BLaER1 treated with 17β-estradiol and CSF1 and Interleukin-3, amounts not matched to agents 10 nM and 100 nM (cell line): ENCODE measurements around the gene ATP8B3.

Source experiments
- H3K27ac ChIP-seq, 11 experiments: shearing (Covaris generic); formaldehyde crosslinking; 2 replicates each; pipeline ENCODE4 v1.8.1; 2022
- H3K27me3 ChIP-seq, 11 experiments: shearing (Covaris generic); formaldehyde crosslinking; 2 replicates each; pipeline ENCODE4 v1.8.1; 2022
- H3K36me3 ChIP-seq, 11 experiments: shearing (Covaris generic); formaldehyde crosslinking; 2 replicates each; pipeline ENCODE4 v1.8.1; 2022
- H3K4me1 ChIP-seq, 10 experiments: shearing (Covaris generic); formaldehyde crosslinking; 2 replicates each; pipeline ENCODE4 v1.8.1; 2022
- H3K4me2 ChIP-seq, 11 experiments: shearing (Covaris generic); formaldehyde crosslinking; 2 replicates each; pipeline ENCODE4 v1.8.1; 2022
- H3K4me3 ChIP-seq, 10 experiments: shearing (Covaris generic); formaldehyde crosslinking; 2 replicates each; pipeline ENCODE4 v1.8.1; 2022
- H3K9ac ChIP-seq, 11 experiments: shearing (Covaris generic); formaldehyde crosslinking; 2 replicates each; pipeline ENCODE4 v1.8.1; 2022
- H3K9me3 ChIP-seq, 11 experiments: shearing (Covaris generic); formaldehyde crosslinking; replicated peaks in 1 of 11; 2 replicates each; pipeline ENCODE4 v1.8.1; 2022
- H4K20me1 ChIP-seq, 11 experiments: shearing (Covaris generic); formaldehyde crosslinking; 2 replicates each; pipeline ENCODE4 v1.8.1; 2022
- Cebpa-rat ChIP-seq, 11 experiments: shearing (Covaris generic); IDR thresholded peaks; 2 replicates each; pipeline ENCODE4 v1.8.1; 2022

The ATP8B3 gene

DNA sequence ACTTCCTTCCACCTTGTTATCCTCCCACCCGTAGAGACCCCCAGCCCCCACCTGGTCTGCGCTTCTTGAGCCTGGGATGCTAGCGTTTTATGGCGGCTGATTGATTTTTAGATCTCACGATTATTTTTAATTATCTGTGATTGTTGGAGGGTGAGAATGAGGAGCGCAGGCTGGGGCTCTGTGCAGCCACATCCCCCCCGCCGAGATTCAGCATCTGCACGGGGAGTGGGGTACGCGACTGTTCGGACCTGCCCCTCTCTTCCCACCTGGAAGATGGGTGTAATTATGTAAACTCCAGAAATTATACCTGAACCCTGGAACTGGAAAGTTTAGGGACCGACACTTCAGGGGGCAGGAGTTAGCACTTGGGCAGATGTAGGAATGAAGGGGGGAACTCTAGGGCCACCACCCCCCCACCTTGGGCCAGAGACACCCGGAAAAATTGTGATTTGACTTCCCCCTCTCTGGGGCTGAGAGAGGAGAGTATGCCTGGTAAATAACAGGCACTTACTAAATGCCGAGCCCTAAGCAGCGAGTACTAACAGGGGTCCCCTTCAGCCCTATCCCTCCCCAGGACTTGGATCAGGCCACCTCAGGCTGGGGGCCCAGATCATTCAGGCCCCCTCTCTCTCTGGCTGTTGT is 60.6 kb downstream of the ATP8B3 start:
- Histone ChIP-seq H3K27me3 (peaks cover 99 to 100% (median 100%) of the 10 kb centered on the region in 11 experiments), H3K9me3 (no peaks in the 10 kb centered on the region), H4K20me1 (peaks cover 0 to 95% (median 88%) of the 10 kb centered on the region in 11 experiments; a peak in 20 of 22 replicates), H3K9ac (no peak overlapping the region), H3K4me2 (peak overlapping the region in 6 of 11 experiments; percentile 15 to 48 (median 36); a peak in 7 of 22 replicates), H3K4me1 (peaks cover 56 to 74% (median 67%) of the 10 kb centered on the region in 10 experiments), H3K4me3 (no peak overlapping the region), H3K27ac (no peak overlapping the region), H3K36me3 (no peaks in the 10 kb centered on the region)
- no peak for TF ChIP-seq Cebpa-rat (IDR thresholded peaks at IDR 0.05)

DNA sequence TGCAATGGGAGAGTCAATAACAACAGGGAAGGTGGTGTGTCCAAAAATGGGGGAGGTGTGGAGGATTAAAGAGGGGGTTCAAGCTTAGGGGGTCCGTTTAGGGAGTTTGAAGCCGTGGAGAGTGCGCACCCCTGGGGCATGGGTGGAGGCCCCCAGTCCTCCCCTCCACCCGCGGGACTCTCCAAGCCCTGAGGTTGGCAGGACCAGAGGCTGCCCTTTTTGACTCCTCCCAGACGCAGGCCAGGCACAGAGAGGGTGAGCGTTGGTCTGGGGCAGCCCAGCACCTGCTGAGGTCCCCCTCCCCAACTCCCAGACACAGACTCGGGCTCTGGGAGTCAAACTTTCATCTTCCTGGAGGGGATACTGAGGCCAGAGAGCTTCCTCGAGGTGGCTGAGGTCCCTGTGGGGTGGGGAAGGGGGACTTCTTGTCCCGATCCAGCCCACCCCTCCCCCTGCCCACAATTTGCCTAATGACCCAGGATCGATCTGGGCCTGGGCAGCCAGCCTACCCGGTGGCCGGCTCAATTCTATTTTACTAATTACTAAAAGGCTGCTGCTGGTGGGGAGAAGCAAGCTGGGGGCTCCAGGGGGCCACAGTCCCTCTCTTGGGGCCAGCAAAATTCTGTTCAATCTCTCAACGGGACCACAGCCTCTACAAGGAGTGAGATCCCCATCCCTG is 61.6 kb downstream of the ATP8B3 start:
- no peak overlapping the region for H3K27ac ChIP-seq

DNA sequence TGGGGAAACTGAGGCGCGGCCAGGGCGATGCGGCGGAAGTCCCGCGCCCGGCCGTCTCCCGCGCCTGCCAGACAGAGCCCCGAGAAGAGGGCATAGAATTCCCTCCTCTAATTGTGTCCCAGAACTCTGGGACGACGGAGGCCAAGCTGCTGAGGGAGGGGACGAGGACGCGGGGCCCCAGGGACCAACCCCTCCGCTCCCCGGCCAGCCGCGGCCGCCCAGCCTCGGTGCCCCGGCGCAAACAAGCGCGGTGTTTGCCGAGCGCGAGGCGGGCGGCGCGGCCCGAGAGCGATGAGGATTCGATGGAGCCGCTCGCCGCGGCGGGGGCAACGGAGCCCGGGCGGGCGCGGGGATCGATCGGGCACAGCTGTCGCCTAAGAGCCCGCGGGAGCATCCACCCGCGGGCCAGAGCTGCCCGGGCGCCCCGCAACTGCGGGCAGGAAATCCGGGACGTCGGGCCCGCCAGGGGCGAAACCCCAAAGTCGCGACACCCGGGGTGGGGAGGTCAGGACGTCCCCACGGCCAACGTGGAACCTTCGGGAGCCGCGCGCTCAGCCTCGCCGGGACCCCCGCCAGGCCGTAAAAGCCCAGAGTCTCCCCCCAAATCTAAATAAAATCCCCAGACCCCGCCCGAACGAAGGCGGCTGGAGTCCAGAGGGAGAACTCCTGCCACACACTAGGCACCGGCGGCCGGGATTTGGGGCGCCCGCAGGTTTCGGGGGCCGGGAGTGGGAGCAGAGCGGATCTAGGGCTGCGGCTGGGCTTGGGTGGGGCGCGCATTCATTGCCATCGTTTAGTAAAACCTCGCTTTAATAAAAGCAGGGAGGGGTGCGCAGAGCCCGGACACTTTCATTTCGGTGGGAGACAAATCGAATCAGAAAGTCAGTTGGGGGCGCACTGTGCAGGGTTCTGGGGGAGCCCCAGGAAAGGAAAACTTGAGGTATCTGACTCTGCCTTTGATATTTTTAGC is 62.4 kb downstream of the ATP8B3 start:
- H3K27me3 ChIP-seq = peaks cover 94 to 98% (median 96%) of the 10 kb centered on the region in 11 experiments
- H3K4me3 ChIP-seq = peak overlapping the region in 8 of 10 experiments; percentile 14 to 64 (median 32); a peak in 11 of 20 replicates
- TF ChIP-seq Cebpa-rat (IDR thresholded peaks at IDR 0.05) = no peak
- H3K27ac ChIP-seq = no peak overlapping the region
- no peaks in the 10 kb centered on the region for H3K36me3 ChIP-seq
- no peaks in the 10 kb centered on the region for H3K9me3 ChIP-seq
- H3K4me2 ChIP-seq = peak overlapping the region; percentile 44 to 97 (median 86); a peak in 21 of 22 replicates
- H4K20me1 ChIP-seq = peaks cover 0 to 85% (median 71%) of the 10 kb centered on the region in 11 experiments; a peak in 19 of 22 replicates
- H3K9ac ChIP-seq = no peak overlapping the region; a peak in 1 of 22 replicates
- peaks cover 49 to 69% (median 61%) of the 10 kb centered on the region in 10 experiments for H3K4me1 ChIP-seq

More for the DNA sequence above, 61.6 kb downstream of the ATP8B3 start:
- H4K20me1 ChIP-seq = peaks cover 0 to 87% (median 80%) of the 10 kb centered on the region in 11 experiments; a peak in 19 of 22 replicates
- no peaks in the 10 kb centered on the region for H3K36me3 ChIP-seq
- no peaks in the 10 kb centered on the region for H3K9me3 ChIP-seq
- TF ChIP-seq Cebpa-rat (IDR thresholded peaks at IDR 0.05) = no peak
- H3K9ac ChIP-seq = no peak overlapping the region
- peak overlapping the region in 5 of 11 experiments; percentile 88 to 97 (median 95); a peak in 8 of 22 replicates for H3K4me2 ChIP-seq
- peaks cover 94 to 98% (median 96%) of the 10 kb centered on the region in 11 experiments for H3K27me3 ChIP-seq
- peak overlapping the region in 4 of 10 experiments; percentile 37 to 40 (median 38); a peak in 4 of 20 replicates for H3K4me3 ChIP-seq
- peaks cover 49 to 69% (median 62%) of the 10 kb centered on the region in 10 experiments for H3K4me1 ChIP-seq

DNA sequence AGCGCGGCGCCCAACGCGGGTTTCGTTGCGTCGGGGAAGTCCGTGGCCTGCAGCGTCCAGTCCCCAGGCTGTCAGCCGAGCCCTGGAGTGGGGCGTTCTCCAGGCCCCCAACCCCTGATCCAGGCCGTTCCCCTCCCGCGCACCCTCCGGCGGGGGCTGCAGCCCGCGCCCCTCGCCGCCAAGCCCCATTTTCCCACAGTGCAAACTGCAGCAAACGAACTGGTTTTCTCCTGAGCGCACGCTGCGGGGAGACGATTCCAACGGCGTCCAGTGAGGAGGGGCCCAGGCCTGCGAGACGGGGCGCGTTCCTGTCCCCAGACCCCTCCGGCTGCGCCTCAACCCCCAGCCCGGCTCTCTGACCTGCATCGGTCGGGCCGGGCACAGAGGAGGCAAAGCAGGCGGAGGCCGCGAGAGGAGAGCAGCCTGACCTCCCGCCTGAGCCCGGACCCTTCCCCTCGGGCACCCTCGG is 63.2 kb downstream of the ATP8B3 start:
- Histone ChIP-seq H3K9me3 (no peaks in the 10 kb centered on the region), H3K4me1 (peaks cover 47 to 65% (median 57%) of the 10 kb centered on the region in 10 experiments), H4K20me1 (peaks cover 0 to 79% (median 67%) of the 10 kb centered on the region in 11 experiments; a peak in 19 of 22 replicates), H3K9ac (no peak overlapping the region), H3K27ac (no peak overlapping the region), H3K4me2 (peak overlapping the region; percentile 58 to 97 (median 86); a peak in 21 of 22 replicates), H3K4me3 (peak overlapping the region in 7 of 10 experiments; percentile 26 to 64 (median 41); a peak in 11 of 20 replicates), H3K36me3 (no peaks in the 10 kb centered on the region), H3K27me3 (peaks cover 87 to 96% (median 90%) of the 10 kb centered on the region in 11 experiments)
- no peak for TF ChIP-seq Cebpa-rat (IDR thresholded peaks at IDR 0.05)

- H3K4me3 ChIP-seq = peak overlapping the region; percentile 14 to 64 (median 46); a peak in 16 of 20 replicates
- H3K27me3 ChIP-seq = peaks cover 80 to 92% (median 84%) of the 10 kb centered on the region in 11 experiments
- no peak for TF ChIP-seq Cebpa-rat (IDR thresholded peaks at IDR 0.05)
- no peaks in the 10 kb centered on the region for H3K9me3 ChIP-seq
- H3K4me1 ChIP-seq = peaks cover 47 to 65% (median 57%) of the 10 kb centered on the region in 10 experiments
- H4K20me1 ChIP-seq = peaks cover 0 to 73% (median 61%) of the 10 kb centered on the region in 11 experiments; a peak in 19 of 22 replicates
- H3K4me2 ChIP-seq = peak overlapping the region; percentile 58 to 97 (median 86)
- no peaks in the 10 kb centered on the region for H3K36me3 ChIP-seq
- H3K27ac ChIP-seq = no peak overlapping the region
- peak overlapping the region in 2 of 11 experiments; percentile 9 to 13; a peak in 2 of 22 replicates for H3K9ac ChIP-seq
Observed at GRCh38 chr19:1748115-1748872, 63.8 kb downstream of the ATP8B3 start.

GRCh38 chr19:1747285-1748114 is 64.6 kb downstream of the ATP8B3 start:
- peaks cover 0 to 65% (median 55%) of the 10 kb centered on the region in 11 experiments; a peak in 19 of 22 replicates for H4K20me1 ChIP-seq
- peak overlapping the region; percentile 58 to 97 (median 86) for H3K4me2 ChIP-seq
- H3K27me3 ChIP-seq = peaks cover 72 to 92% (median 79%) of the 10 kb centered on the region in 11 experiments
- TF ChIP-seq Cebpa-rat (IDR thresholded peaks at IDR 0.05) = no peak
- H3K9me3 ChIP-seq = no peaks in the 10 kb centered on the region
- H3K4me1 ChIP-seq = peaks cover 47 to 61% (median 54%) of the 10 kb centered on the region in 10 experiments
- H3K36me3 ChIP-seq = no peaks in the 10 kb centered on the region
- H3K27ac ChIP-seq = no peak overlapping the region
- H3K4me3 ChIP-seq = peak overlapping the region in 9 of 10 experiments; percentile 37 to 64 (median 48); a peak in 13 of 20 replicates
- H3K9ac ChIP-seq = no peak overlapping the region; a peak in 1 of 22 replicates
